GM18502 (cell line): Measurements from ENCODE around the gene ABCG4.
A peak's percentile ranks its signal among the peaks of the same experiment; 100 is the strongest.
"Not testable (repeated sequence)": the region's sequence is repeated elsewhere in the genome, so short reads cannot be mapped to it uniquely, and the experiment has no call there.

Experiments
- ATAC-seq: cut with Tn5 transposase; IDR thresholded peaks from one replicate; pipeline ENCODE4 v1.9.1; 2021; ENCODE audit warnings: mild to moderate bottlenecking; ENCODE audit not compliant: unreplicated experiment, poor library complexity

ABCG4 gene

GRCh38 chr11:119149018-119149785, at the start of gene ABCG4:
Gene ABCG4, plus strand, starts transcription at chr11:119149052. Its CDS starts 914 bp downstream, at chr11:119149966.
- ATAC-seq, result no peak

DNA sequence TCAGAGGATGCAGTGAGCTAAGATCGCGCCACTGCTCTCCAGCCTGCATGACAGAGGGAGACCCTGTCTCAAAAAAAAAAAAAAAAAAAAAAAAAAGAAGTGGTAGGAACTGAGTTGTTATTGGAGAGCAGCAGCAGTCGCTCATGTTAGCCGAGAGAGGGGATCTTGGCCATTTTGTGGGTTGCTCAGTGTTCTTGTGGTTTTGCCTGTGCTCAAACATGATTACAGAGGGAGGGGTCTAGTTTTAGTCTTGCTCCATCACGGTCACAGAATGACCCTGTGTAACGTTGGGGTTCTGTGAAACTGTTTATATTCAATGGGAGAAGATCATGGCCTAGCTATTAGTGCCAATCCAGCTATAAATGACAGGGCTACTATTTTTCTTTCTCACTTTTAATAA, 49.1 kb upstream of the ABCG4 start:
- no peak for ATAC-seq

DNA sequence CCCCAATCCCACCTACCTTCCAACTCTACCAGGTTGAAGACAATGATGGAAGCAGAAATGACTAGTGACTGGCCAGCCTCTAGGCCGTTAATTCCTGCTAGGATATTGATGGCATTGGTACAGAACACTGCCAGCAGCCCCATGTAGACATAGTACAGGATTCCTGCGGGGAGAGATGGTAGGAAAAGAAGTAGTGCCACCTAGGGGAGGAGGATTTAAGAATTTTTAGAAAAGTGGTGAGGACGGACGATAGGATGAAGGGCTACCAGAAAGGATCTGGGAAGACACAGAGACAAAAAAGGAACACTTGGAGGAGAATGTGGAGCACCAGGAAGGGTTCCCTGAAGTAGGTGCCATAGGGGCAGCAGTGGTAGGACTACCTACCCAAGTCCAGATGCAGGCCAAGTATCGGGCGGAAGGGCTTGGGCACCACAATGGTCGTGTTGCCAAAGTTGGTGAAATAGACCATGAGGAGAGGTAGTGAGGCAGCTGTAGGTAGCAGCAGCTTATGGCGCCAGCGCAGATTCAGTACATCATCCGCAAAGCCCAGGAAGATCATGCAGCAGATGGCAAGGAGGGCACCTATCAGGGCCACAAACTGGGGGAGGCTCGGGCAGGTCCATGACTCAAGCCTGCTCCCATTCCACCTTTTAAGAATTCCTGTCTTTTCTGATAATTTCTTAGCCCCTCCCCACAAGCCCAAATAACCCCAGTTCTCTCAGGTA, 48.4 kb upstream of the ABCG4 start:
- no peak for ATAC-seq

DNA sequence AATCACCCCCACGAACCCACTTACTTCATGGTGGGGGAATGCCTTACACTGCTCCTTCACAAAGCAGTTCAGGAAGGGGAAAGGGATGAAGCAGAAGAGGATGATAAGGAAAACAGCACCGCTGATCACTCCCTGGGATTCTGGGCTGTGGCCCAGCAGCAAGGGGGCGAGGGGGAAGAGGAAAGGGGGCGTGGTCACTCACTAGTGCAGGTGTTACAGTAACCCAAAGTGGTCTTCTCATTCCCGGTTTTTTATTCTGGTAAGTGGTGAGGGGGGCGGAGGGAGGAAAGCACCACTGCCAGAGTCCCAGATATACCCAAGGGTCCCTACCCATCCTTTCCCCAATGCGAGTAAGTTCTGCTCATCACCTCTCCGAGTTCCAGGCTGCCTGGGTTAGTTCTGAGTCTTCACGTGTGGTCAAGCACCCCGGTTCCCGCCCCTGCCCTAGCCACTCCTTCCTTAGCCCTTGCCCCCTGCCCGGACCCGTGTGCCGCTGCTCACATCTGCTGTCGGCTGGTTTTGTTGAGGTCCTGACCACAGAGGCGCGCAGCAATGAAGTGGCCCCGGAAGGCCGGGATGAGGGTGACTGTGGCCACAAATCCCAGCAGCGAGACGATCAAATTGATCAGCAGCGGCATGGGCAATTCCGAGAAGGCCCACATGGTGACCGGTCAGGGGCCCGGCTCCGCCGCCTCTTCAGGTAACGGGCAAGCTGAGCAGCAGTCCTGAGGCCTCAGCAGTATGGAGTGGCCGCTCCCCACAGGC, 47.7 kb upstream of the ABCG4 start:
- peak; percentile 18 for ATAC-seq

- ATAC-seq, result peak; percentile 83
Measured at GRCh38 chr11:119101759-119102423, 47.0 kb upstream of the ABCG4 start, which contains the start of gene DPAGT1. Gene DPAGT1, minus strand, starts transcription at chr11:119101853. Its CDS starts 198 bp downstream, at chr11:119101655.

DNA sequence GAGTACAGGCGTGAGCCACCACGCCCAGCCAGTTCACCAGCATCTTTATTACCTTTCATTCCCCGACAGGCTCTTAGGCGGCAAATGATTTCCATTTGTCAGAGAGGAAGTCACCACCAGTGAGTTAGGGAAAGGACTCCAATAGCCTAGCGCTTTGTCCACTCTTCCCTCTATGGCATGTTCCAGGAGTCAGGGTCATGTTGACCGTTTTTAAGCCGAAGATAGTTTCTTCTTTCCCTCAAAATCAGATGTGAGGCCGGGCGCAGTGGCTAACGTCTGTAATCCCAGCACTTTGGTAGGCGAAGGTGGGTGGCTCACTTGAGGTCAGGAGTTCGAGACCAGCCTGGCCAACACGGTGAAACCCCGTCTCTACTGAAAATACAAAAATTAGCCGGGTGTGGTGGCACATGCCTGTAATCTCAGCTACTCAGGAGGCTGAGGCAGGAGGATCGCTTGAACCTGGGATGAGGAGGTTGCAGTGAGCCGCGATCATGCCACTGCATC, 45.6 kb upstream of the ABCG4 start:
- ATAC-seq, result not testable (repeated sequence)

GRCh38 chr11:119103793-119104192, 45.1 kb upstream of the ABCG4 start:
- ATAC-seq, result no peak

- ATAC-seq, result peak; percentile 76
Measured at GRCh38 chr11:119106564-119107537, 42.0 kb upstream of the ABCG4 start, which contains the start of gene C2CD2L. Gene C2CD2L, plus strand, starts transcription at chr11:119107344. Its CDS starts 398 bp downstream, at chr11:119107742.

DNA sequence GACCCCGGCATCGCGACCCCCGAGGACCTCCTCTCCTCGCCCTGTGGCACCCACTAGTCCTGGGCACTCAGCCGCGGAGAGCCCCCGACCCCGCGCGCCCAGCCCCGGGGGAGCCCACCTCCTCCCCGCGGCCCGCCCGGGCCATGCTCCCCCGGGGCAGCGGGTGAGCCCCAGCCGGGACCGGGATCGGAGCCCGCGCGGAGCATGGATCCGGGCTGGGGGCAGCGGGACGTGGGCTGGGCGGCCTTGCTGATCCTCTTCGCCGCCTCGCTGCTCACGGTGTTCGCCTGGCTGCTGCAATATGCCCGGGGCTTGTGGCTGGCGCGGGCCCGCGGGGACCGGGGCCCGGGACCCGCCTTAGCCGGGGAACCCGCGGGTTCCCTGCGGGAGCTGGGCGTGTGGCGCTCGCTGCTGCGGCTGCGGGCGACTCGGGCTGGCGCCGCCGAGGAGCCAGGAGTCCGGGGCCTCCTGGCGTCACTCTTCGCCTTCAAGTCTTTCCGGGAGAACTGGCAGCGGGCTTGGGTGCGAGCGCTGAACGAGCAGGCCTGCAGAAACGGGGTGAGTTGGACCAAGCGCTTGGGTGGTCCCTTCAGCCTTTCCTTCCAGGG, 41.2 kb upstream of the ABCG4 start:
- ATAC-seq, result peak; percentile 32

GRCh38 chr11:119108146-119108856, 40.6 kb upstream of the ABCG4 start:
- ATAC-seq, result peak; percentile 26

DNA sequence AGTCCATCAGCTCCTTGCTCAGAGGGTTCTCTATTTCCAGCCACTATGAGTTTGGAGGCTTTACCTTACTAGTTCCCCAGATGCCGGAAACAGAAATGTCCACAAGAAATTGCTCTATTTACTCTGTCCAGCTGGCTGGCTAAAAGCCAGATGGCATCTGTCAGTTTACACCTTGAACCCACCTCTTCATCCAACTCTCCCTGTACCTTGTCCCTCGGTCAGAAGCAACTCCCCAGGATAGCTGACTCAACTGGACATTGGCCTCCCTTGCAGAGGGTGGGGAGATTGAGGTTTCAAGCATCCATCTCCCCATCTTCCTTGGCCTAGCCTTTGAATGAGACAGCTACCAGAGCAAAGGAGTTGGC, 40.0 kb upstream of the ABCG4 start:
- no peak for ATAC-seq

GRCh38 chr11:119109843-119110242, 39.0 kb upstream of the ABCG4 start:
- no peak for ATAC-seq

- ATAC-seq, result no peak
Measured at GRCh38 chr11:119110439-119110838, 38.4 kb upstream of the ABCG4 start.

DNA sequence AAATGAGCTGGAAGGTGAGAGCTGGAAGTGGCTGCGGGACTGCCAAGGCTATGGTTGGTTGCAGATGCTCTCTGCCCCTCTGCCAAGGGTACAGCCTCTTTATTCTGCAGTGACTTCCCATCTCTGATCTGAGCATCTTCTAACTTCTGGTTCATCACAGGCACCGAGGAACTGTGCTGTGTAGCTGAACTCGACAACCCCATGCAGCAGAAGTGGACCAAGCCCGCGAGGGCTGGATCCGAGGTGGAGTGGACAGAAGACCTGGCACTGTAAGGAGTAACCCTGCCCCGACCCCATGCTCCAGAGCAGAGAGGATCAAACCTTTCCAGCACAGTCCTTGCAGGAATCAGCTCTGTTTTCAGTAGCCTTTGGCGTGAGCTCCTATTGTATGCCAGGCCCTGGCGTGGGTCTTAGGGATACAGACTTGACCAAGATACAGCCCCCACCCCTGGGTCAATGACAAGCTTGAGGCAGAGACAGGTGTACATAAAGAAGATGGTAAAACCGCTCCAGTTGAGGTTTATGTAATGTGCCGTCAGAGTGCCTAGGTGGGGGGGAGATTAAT, 37.4 kb upstream of the ABCG4 start:
- no peak for ATAC-seq

DNA sequence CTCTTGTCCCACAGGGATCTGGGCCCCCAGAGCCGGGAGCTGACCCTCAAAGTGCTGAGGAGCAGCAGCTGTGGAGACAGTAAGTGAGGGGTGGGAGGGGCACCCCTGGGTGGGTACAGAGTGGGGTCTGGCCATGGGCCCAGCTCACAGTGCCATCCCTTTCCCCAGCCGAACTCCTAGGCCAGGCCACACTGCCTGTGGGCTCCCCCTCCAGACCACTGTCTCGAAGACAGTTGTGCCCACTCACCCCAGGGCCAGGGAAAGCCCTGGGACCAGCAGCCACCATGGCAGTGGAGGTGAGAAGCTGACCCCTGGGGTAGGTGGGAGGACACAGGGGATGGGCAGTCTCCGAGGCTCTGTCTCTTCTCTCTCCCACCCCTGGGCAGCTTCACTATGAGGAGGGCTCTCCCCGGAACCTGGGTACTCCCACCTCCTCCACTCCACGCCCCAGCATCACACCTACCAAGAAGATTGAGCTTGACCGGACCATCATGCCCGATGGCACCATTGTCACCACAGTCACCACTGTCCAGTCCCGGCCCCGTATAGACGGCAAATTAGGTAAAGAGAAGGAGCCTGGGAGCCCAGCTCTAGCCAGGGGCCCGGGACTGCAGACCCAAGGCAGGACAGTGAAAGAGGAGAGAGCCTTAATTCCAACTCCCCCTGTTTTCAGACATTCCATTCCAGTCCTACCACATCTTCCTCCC, 36.4 kb upstream of the ABCG4 start:
- ATAC-seq, result no peak

GRCh38 chr11:119113716-119114115, 35.1 kb upstream of the ABCG4 start:
- no peak for ATAC-seq

GRCh38 chr11:119114351-119114750, 34.5 kb upstream of the ABCG4 start:
- ATAC-seq, result no peak
